HEK293 (cell line): ENCODE measurements around the gene BTF3L4.

ENCODE experiments used
- MYNN ChIP-seq: fragments of 450-650 bp; formaldehyde crosslinking; IDR thresholded peaks from 2 replicates; pipeline ENCODE4 v1.5.1; 2016; ENCODE audit warnings: missing biosample characterization, missing genetic modification characterization, borderline replicate concordance
- ZBTB49 ChIP-seq: fragments of 450-650 bp; formaldehyde crosslinking; IDR thresholded peaks from 2 replicates; pipeline ENCODE4 v1.5.1; 2016; ENCODE audit warnings: missing biosample characterization, missing genetic modification characterization, low read depth
- ZNF24 ChIP-seq: fragments of 450-650 bp; formaldehyde crosslinking; IDR thresholded peaks from 2 replicates; pipeline ENCODE4 v1.5.1; 2016; ENCODE audit warnings: missing biosample characterization, missing genetic modification characterization
- ZNF274 ChIP-seq, 2 experiments: fragments of 200-500 bp in 1 of 2; fragments of 450-650 bp in 1 of 2; sonication (Bioruptor generic) in 1 of 2; formaldehyde crosslinking in 1 of 2; IDR thresholded peaks; 2 replicates each; pipeline versions ENCODE4 v1.5.1 to v1.6.1; 2014 to 2016; ENCODE audit warnings: borderline replicate concordance in 1 of 2, inconsistent platforms in 1 of 2, low read length in 1 of 2, missing biosample characterization in 1 of 2, missing genetic modification characterization in 1 of 2
- ZSCAN4 ChIP-seq: fragments of 450-650 bp; formaldehyde crosslinking; IDR thresholded peaks from 2 replicates; pipeline ENCODE4 v1.5.1; 2017; ENCODE audit warnings: missing biosample characterization, missing genetic modification characterization

GRCh38 chr1:52070704-52071103 lies 14.6 kb downstream of the BTF3L4 start:
- TF ChIP-seq MYNN (tag by site-specific recombination) (no peak), ZBTB49 (tag by site-specific recombination) (no peak), ZNF24 (tag by site-specific recombination) (no peak), ZNF274 (IDR thresholded peaks at IDR 0.05; ENCODE audit: low read length) (no peak), ZNF274 (tag by site-specific recombination; IDR thresholded peaks at IDR 0.05; ENCODE audit: borderline replicate concordance) (no peak), ZSCAN4 (no peak)
